A549 treated with dexamethasone at 1 μM for 4 hours (cell line): Measurements from ENCODE around the gene PRDM4. TPM values are rescaled to one million over a fixed set of nuclear protein-coding genes. Genes with fewer than 3 reads are reported as not detected.

ENCODE experiments used
- total RNA-seq: library from RNA; stranded (reverse); fragments of 200-300 nt; extraction: Qiagen RNA extraction; gene quantifications from 5 replicates; pipeline ENCODE4 v1.2.3, GENCODE V29; 2022

Gene PRDM4
- 17.8 to 22.1 TPM (median 21.1 TPM) in 5 replicates for total RNA-seq

GRCh38 chr12:107760809-107761501 is at the start of gene PRDM4:
Gene PRDM4, minus strand, starts transcription at chr12:107761137. Its CDS starts 622 bp downstream, at chr12:107760515.

GRCh38 chr12:107774349-107775029 is 13.6 kb upstream of the PRDM4 start, which contains the start of gene ASCL4:
Gene ASCL4, plus strand, starts transcription at chr12:107774704. Its CDS starts 515 bp downstream, at chr12:107775219.

GRCh38 chr12:107685360-107686248 is 75.3 kb downstream of the PRDM4 start, which contains the start of gene PWP1:
Gene PWP1, plus strand, starts transcription at chr12:107685799. Its CDS starts 101 bp downstream, at chr12:107685900.

Other genes starting within 250 kb of the PRDM4 start
- gene PWP1, start 75.3 kb downstream of the PRDM4 start, total RNA-seq: 94.2 to 101 TPM (median 100 TPM) in 5 replicates
- gene ASCL4, start 13.6 kb upstream of the PRDM4 start, total RNA-seq: not detected in 5 replicates